HEK293T (cell line): ENCODE results near the gene IPO13.

ENCODE experiments used
- CTCF ChIA-PET: fragments of 350-600 bp; formaldehyde crosslinking; extraction: SDS; loops from one replicate; lab custom pipeline; 2021; ENCODE audit warnings: antibody characterized with exemption, inconsistent platforms; lab: Yijun Ruan, JAX
- POLR2A ChIA-PET: fragments of 350-600 bp; formaldehyde crosslinking; extraction: SDS; loops from one replicate; lab custom pipeline; 2020; ENCODE audit warnings: antibody characterized with exemption, inconsistent platforms; lab: Yijun Ruan, JAX
- DNase-seq: peaks from one replicate; pipeline ENCODE4 v3.0.0; 2012; ENCODE audit warnings: mixed read lengths; ENCODE audit errors: extremely low spot score
- ARNT ChIP-seq: fragments of 450-650 bp; IDR thresholded peaks from 2 replicates; pipeline ENCODE4 v1.6.1; 2017; ENCODE audit warnings: mild to moderate bottlenecking
- BHLHE40 ChIP-seq: fragments of 450-650 bp; IDR thresholded peaks from 2 replicates; pipeline ENCODE4 v1.6.1; 2016; ENCODE audit warnings: mild to moderate bottlenecking, moderate library complexity, borderline replicate concordance
- CTBP1 ChIP-seq: fragments of 450-650 bp; IDR thresholded peaks from 2 replicates; pipeline ENCODE4 v1.6.1; 2016; ENCODE audit warnings: borderline replicate concordance
- ELF4 ChIP-seq: fragments of 450-650 bp; IDR thresholded peaks from 2 replicates; pipeline ENCODE4 v1.6.1; 2017; ENCODE audit warnings: antibody characterized with exemption
- FOXA1 ChIP-seq: fragments of 450-650 bp; IDR thresholded peaks from 2 replicates; pipeline ENCODE4 v1.6.1; 2016; ENCODE audit warnings: mild to moderate bottlenecking
- FOXK2 ChIP-seq: fragments of 450-650 bp; IDR thresholded peaks from 2 replicates; pipeline ENCODE4 v1.6.1; 2016; ENCODE audit warnings: mild to moderate bottlenecking
- FOXM1 ChIP-seq: fragments of 450-650 bp; IDR thresholded peaks from 2 replicates; pipeline ENCODE4 v1.6.1; 2017; ENCODE audit warnings: mild to moderate bottlenecking, borderline replicate concordance
- HDGF ChIP-seq: fragments of 450-650 bp; IDR thresholded peaks from 2 replicates; pipeline ENCODE4 v1.6.1; 2017; ENCODE audit warnings: antibody characterized with exemption, borderline replicate concordance
- L3MBTL2 ChIP-seq: fragments of 450-650 bp; conservative IDR thresholded peaks from 2 replicates; pipeline ENCODE4 v1.6.1; 2016; ENCODE audit warnings: mild to moderate bottlenecking
- LEF1 ChIP-seq: fragments of 450-650 bp; IDR thresholded peaks from 2 replicates; pipeline ENCODE4 v1.6.1; 2017; ENCODE audit warnings: mild to moderate bottlenecking, borderline replicate concordance
- NFRKB ChIP-seq: fragments of 450-650 bp; IDR thresholded peaks from 2 replicates; pipeline ENCODE4 v1.6.1; 2016; ENCODE audit warnings: mild to moderate bottlenecking, moderate library complexity
- SP1 ChIP-seq: fragments of 450-650 bp; IDR thresholded peaks from 2 replicates; pipeline ENCODE4 v1.6.1; 2017
- SUZ12 ChIP-seq: fragments of 450-650 bp; IDR thresholded peaks from 2 replicates; pipeline ENCODE4 v1.6.1; 2016; ENCODE audit warnings: mild to moderate bottlenecking
- TARDBP ChIP-seq: fragments of 450-650 bp; IDR thresholded peaks from 2 replicates; pipeline ENCODE4 v1.6.1; 2016
- ZNF384 ChIP-seq: fragments of 450-650 bp; IDR thresholded peaks from 2 replicates; pipeline ENCODE4 v1.6.1; 2016
- TF ChIP-seq, protein P1 (sequence below): fragments of 450-650 bp; IDR thresholded peaks from 2 replicates; pipeline ENCODE4 v1.6.1; 2016

IPO13 gene

DNA sequence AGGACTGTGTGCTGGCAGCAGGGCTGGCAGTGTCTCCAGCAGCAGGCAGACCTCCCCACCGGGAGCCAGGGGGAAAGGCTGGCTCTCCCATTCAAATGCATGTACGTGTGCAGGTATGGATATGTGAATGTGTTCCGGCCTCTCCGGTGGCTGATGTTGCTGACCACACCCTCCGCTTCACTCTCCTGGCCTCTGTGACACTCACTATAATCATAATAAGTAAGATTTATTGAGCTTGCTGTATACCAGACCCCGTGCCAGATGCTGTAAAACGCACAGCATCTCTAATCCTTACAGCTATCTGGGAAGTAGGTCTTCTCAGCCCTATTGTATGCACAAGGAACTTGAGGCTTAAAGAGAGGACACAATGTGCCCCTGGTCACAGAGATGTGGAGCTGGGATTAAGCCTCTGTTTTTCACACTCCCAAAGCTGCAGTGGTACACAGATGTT, 33.7 kb upstream of the IPO13 start:
- CTCF ChIA-PET = no interaction called here
- POLR2A ChIA-PET = no interaction called here
- TF ChIP-seq SP1 (no peak), FOXA1 (no peak), TARDBP (no peak), HDGF (no peak), ARNT (no peak), FOXK2 (no peak), CTBP1 (no peak), L3MBTL2 (no peak), FOXM1 (no peak), ELF4 (no peak), NFRKB (no peak), LEF1 (no peak), ZNF384 (no peak), BHLHE40 (no peak)
- TF ChIP-seq, protein P1, sequence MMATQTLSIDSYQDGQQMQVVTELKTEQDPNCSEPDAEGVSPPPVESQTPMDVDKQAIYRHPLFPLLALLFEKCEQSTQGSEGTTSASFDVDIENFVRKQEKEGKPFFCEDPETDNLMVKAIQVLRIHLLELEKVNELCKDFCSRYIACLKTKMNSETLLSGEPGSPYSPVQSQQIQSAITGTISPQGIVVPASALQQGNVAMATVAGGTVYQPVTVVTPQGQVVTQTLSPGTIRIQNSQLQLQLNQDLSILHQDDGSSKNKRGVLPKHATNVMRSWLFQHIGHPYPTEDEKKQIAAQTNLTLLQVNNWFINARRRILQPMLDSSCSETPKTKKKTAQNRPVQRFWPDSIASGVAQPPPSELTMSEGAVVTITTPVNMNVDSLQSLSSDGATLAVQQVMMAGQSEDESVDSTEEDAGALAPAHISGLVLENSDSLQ = no peak
- DNase-seq = no peak

DNA sequence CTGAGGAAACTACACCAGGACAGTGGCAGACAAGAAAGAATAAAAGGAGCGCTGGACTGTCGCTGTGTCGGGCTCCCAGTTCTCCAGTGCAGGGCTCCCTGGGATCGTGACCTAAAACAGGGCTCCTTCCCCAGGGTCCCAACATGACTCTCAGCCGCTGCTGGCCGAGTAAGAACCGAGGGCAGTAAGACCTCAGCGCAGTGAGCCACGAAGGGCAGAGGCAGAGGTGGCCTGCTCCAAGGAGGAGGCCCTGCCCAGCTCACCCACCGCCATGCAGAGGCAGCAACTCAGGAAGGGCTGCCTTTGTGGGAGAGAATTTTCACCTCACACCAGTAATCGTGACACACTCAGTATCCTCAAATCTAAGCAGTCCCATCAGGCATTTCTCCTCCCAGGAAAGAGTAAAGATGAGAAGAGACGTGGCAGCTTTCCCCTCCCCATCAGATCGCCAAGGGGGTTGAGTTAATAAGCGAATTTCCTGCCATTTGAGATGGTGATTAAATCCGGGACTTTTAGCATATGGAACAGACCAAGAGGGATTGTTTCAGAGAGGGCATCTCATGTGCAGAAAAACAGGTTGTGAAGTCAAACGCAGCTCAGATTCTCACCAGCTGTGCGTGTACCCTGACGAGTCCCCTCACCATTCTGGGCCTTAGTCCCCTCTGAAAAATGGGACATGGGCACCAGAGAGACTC, 32.9 kb upstream of the IPO13 start:
- ChIA-PET POLR2A (no interaction called here), CTCF (no interaction called here)
- DNase-seq = no peak
- TF ChIP-seq CTBP1 = no peak
- no peak for TF ChIP-seq HDGF
- no peak for TF ChIP-seq SP1
- no peak for TF ChIP-seq NFRKB
- no peak for TF ChIP-seq FOXK2
- TF ChIP-seq L3MBTL2 = no peak
- no peak for TF ChIP-seq ARNT
- TF ChIP-seq ZNF384 = no peak
- TF ChIP-seq FOXM1 = no peak
- no peak for TF ChIP-seq FOXA1
- TF ChIP-seq ELF4 = no peak

DNA sequence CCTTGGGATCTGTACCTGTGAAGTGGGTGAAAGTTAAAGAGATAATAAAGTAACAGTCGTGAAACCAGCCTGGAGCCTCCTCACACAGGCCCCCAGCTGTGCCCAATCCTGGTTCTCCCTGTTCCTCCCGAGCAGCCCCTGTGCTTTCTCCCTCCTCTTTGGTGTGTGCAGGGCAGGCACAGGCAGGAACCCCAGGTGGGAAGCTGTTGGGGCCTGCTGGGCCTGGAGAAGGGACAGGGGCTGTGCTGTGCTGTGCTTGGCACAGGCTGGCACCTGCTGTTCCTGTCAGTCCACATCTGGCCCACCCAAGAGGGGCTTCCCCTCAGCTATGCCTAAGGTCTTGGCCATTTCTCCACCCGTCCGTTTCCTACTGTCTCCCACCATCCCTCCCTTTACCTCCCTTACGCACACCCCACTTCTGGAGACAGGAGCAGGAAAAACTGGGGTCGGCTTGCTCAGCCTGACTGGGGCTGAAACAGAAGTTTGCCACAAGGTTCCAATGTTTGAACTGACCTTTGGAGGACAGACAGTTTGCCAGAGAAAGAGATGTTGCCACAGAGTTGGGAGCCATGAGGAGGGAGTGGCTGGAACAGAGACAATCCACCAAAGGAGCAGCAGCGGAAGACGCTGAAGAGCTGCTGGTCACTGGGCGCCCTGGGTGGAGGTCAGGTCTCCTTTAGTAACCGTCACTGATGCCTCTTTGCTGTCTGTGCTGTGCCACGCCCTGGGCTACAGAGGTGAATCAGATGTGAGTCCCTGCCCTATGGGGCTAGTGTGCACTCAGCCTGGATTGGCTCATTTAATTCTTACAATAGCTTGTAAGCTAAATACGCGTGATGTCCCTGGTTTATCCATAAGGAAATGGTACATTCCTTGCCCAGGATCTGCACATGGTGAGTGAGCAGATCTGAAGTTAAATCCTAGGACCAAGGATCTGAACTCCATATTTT, 31.9 kb upstream of the IPO13 start:
- no peak for TF ChIP-seq TARDBP
- no peak for TF ChIP-seq L3MBTL2
- TF ChIP-seq BHLHE40 = no peak
- no peak for TF ChIP-seq HDGF
- no peak for TF ChIP-seq SUZ12
- no peak for TF ChIP-seq FOXM1
- TF ChIP-seq ZNF384 = no peak
- TF ChIP-seq, protein P1 = no peak
- CTCF ChIA-PET = interaction anchor here (0.8 to 1.0 kb wide), 2 partner anchors 20 to 31 kb away, joined by 3 read pairs; no protein-coding TSS in a partner anchor
- DNase-seq = no peak
- POLR2A ChIA-PET = no interaction called here

DNA sequence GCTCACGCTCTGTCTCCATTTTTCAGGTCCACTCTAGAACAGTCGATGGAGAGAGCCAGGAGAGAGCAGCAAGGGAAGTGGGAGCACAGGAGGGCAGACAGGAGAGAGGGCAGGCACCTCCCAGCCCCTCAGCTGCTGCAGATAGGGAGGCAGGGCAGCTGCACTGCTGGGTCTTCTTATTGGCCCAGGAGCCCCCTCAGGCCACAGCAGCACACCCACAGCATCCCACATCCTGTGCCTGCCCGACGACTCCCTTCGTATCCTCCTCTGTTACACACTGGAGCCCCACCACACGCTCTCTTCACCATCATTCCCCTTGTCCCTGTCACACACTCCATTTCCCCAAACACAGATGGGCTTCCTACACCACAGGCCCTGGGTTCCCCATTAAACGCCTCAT, 26.8 kb upstream of the IPO13 start:
- ChIA-PET CTCF (interaction anchor here (0.6 to 1.4 kb wide), 3 partner anchors 15 to 169 kb away, joined by 4 read pairs; no protein-coding TSS in a partner anchor), POLR2A (no interaction called here)
- TF ChIP-seq FOXM1 (no peak), ZNF384 (no peak)
- DNase-seq = no peak

DNA sequence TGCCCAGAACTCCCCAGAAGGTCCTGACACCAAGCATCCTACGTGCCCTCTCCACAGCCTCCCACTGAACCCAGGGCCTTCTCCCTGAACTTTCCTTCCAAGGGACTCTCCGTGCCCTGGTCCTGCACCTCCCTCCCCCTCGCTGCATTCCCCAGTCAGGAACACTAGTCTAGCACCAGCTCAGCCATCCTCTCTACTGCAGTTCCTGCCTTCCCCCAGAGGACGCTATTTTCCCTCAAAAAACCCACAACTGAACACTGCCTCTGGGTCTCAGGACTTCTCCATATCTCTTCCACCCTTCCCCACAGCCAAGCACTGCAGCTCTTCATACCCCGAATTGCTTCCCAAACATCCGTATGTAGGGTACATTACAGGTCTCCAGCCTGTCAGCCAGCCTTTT, 25.7 kb upstream of the IPO13 start:
- CTCF ChIA-PET = interaction anchor here (1.4 kb wide), 1 partner anchor 13 kb away, joined by 5 read pairs; no protein-coding TSS in a partner anchor
- DNase-seq = no peak
- POLR2A ChIA-PET = no interaction called here
- TF ChIP-seq ARNT (no peak), CTBP1 (no peak), SUZ12 (no peak), SP1 (no peak), ELF4 (no peak), HDGF (no peak)
- TF ChIP-seq, protein P1 = no peak

DNA sequence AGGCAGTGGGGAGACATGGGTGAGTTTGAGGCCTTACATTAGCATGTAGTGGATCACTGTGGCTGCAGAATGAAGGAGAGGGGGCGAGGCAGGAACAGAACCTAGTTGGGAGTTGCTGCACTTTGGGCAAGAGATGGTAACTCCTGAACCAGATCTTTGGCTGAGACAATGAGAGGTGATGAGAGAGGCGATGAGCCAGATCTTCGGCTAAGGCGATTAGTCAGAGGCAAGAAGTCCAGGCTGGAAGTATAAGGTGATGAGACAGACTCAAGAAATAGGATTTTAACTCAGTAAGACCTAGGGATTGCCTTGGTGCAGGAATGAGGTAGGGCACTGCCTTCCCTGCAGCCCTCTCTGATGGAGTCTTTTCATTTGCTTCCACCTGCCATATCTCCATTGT, 22.2 kb upstream of the IPO13 start:
- POLR2A ChIA-PET = no interaction called here
- no peak for DNase-seq
- no peak for TF ChIP-seq TARDBP
- no peak for TF ChIP-seq SP1
- no peak for TF ChIP-seq NFRKB
- no peak for TF ChIP-seq CTBP1
- no peak for TF ChIP-seq L3MBTL2
- TF ChIP-seq ELF4 = no peak
- no peak for TF ChIP-seq FOXA1
- TF ChIP-seq SUZ12 = no peak
- no peak for TF ChIP-seq ZNF384
- no peak for TF ChIP-seq HDGF
- no peak for TF ChIP-seq FOXM1
- CTCF ChIA-PET = no interaction called here
